Stimulated activated CD8-positive, alpha-beta memory T cell treated with anti-CD3 and anti-CD28 coated beads, Interleukin-4, amount 100 ng/mL, for 24 hours (primary cell): ENCODE data around the gene DGKI.

Experiments
- DNase-seq: peaks from one replicate; pipeline ENCODE4 v3.0.0-alpha.2; 2020; ENCODE audit warnings: low read depth

The DGKI gene

DNA sequence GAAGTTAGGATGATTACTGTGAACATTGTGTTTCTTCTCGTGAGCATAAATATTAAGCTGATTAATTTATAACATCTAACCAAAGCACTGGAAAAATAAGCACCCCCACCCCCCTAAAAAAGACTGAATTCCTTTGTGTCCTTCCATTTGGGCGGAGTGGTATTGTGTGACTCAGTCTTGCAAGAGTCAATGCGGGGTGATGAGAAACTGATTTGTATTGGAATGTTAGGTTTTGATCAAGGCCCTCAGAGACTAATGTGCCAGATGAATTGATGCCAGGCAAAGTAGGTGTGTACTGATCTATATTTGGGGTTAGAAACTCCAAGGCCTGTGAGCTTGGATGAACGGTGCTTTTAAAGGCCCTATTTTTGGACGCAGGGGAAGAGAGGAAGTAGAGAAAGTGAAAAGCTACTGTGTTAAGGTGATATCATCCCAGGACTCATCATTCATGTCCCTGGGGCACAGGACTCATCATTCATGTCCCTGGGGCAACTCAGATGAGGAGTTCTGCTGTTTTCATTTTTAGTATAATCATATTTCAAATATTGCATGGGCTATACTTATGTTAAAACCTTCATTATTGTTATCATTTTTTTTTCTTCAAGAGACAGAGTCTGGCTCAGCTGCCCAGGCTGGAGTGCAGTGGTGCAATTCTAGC is 442.0 kb downstream of the DGKI start:
- DNase-seq: no peak

DNA sequence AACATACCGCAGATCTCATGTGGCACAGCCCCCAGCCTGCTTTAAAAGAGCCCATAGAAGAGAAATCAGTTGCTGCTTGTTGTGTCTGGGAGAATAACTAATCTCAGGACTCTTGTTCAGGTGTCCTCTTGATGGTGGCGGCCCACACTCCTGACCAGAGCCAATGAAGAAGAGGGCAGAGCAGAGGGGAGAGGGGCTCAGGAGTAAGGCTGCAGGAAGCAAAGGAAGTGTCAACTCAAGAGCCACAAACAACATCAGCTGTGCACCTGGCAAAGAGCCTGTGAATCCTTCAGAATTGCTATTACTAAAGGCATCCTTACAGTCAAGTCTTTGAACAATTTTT is 443.4 kb downstream of the DGKI start:
- DNase-seq: no peak

GRCh38 chr7:137402536-137403352 is 444.0 kb downstream of the DGKI start:
- no peak for DNase-seq

GRCh38 chr7:137399827-137400823 is 446.6 kb downstream of the DGKI start:
- DNase-seq: no peak

- DNase-seq: no peak
Observed at GRCh38 chr7:137396051-137396450, 450.7 kb downstream of the DGKI start.

GRCh38 chr7:137395420-137395819 is 451.4 kb downstream of the DGKI start:
- no peak for DNase-seq

GRCh38 chr7:137393570-137393969 is 453.2 kb downstream of the DGKI start:
- DNase-seq: no peak

DNA sequence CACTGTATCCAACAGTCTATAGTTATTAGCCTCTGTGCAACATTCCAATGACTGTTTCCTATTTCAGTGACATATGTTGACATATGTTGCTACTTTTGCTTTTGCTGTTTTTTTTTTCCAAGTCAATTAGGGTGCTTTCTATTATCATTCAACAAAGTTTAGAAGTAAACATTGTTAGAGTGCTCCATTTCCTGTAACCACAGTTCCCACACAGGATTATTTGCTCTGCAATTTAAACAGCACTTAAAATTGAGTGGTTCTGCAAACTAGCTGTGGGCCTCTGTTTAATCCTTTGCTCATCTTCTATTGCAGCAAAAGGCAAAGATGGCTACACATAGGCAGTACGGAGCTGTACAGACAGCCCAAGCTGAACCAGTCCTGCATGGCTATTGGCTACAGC is 456.7 kb downstream of the DGKI start:
- no peak for DNase-seq

GRCh38 chr7:137388916-137389315 is 457.9 kb downstream of the DGKI start:
- no peak for DNase-seq

- DNase-seq: no peak
Observed at GRCh38 chr7:137386966-137387365, 459.8 kb downstream of the DGKI start.

- DNase-seq: no peak
Observed at GRCh38 chr7:137381045-137381444, 465.7 kb downstream of the DGKI start.

- no peak for DNase-seq
Observed at GRCh38 chr7:137373507-137373906, 473.3 kb downstream of the DGKI start.

DNA sequence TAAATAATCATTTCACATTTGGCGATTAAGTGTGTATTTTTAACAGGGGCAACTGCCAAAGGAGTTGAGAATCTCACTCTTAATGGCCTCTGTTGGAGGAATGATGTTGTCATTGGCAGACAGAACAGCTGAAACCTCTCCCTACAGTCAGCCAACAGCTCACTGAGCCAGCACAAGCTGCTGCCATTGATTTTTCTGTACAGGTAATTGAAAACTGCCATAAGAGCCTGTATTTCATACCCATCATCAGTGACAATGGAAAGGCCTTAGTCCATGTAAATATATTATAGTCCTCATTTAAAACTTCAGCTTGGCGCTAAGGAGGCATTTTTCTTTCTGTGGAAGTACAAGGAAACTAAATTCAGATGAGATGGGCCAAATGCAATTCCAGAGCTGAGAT is 475.2 kb downstream of the DGKI start:
- no peak for DNase-seq

DNA sequence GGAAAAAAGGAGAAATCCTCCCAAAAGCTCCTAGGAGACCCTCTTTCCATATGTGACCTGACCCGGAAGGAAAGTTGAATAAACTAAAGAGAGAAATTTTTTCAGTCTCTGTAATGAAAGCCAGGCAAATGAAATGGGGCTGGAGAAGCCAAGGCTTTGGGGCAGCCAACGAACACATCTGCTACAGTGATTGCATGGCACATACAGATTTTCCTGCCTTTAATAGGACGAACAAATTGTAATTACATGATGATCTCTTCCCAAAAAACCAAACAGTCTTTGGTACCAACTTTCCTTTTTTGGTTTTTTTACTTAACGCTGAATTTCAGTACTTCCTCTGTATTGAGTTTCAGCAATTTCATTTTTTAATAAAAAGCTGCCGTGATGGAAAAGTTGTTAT is 479.8 kb downstream of the DGKI start:
- no peak for DNase-seq

GRCh38 chr7:137363683-137364082 is 483.1 kb downstream of the DGKI start:
- DNase-seq: no peak

DNA sequence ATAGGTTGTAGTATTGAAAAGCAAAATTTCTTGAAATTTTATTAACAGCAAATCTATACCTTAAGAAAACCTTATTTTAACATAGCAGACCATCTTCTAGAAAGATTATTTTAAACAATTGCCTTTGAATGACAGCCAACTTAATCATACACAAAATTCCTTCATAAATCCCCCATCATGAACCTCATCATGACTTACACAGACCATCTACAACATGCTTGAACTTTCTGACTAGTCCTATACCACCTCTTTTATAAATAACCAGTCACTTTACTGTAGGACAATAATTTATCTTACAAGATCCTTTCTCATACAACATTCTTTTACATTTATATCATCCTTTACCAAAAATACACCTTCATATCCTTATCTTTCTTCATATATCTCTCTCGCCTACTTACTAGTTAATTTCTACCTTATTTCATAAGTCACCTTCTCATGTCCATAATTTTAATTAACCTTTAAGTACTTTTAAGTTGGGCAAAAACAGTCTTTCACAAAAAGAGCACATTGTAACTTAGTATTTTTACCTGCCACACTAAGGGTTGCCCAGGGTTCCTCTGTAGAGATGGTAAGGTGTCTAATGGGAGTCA is 486.6 kb downstream of the DGKI start:
- no peak for DNase-seq

DNA sequence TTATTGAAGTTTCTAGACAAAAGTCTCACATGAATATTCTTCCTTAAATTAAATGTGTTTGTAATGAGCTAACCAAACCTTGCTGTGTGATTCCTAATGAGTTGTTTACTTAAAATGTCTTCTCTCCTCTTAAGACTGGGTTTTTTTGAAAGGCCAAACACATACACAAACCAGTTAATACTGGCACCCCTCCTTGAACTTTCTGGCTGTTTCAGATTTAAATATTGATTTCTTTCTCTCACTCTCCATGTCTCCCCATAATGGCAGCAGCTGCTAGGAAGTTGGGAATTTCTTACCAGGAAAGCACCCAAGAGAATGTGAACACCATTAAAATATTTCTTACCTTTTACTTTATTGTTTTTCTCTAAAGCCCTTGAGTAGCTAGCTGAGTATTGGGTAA is 491.8 kb downstream of the DGKI start:
- no peak for DNase-seq

- DNase-seq: no peak
Observed at GRCh38 chr7:137354396-137354795, 492.4 kb downstream of the DGKI start.

DNA sequence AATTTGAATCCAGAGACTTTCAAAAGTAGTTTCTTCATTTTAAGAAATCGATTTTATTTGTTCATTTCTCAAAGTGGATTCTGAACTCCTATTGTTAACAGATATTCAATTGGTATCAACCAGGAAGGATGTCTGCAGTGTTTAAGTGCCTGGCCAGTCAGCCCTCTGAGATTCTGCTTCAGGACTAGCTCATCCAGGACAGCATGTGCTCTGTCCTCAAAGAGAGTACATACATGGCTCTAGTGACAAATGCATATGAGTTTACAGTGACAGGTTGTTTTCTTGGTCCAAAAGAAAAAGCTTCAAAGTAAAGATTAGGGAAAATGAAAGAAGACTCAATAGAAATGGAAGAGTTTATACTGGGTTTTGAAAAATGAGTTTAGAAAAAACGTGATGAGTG is 494.8 kb downstream of the DGKI start:
- DNase-seq: no peak

DNA sequence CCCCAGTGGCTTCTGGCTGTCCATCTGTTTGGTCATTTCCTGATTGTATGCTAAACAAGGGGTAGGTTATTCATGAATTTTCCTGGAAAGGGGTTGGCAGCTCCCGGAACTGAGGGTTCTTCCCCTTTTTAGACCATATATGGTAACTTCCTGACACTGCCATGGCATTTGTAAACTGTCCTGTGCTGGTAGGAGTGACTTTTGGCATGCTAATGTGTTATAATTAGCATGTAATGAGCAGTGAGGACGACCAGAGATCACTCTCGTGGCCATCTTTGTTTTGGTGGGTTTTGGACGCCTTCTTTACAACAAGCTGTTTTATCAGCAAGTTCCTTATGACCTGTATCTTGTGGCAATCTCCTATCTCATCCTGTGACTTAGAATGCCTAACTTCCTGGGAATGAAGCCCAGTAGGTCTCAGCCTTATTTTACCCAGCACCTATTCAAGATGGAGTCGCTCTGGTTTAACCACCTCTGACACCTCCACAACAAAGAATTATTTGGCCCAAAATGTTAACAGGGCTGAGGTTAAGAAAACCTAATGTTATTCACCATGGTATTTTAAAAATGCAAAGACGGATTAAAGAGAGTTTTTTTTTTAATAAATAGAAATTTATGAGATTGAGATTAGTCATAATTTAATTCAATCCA is 500.9 kb downstream of the DGKI start:
- no peak for DNase-seq

DNA sequence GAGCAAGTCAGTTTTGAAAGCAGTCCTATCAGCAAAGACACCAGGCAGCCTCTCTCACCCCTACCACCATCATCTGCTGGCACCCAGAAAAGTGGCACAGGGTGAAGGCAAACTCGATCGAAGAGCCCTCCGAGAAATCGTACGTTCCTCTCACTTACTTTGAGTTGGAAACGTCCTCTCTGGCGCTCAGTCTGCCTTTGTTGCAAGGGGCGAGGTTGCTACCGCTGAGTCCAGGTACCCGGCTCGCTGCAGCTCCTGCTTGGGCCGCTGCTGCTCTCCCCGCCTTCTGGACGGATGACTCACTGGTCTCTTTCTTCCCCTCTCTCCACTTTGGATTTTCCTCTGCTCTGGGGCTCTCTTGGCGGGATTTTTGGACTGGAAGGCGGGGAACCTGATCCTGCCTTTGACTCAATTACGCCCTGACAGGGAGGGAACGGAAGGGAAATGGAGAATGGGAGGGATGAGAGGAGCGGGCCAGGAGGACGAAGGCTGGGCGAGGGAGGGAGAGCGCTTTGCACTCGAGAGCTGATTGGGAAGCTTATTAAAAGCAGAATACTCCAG is 503.4 kb downstream of the DGKI start, which contains the start of gene PTN:
PTN (minus strand) TSS at position 453 of the 561 bp plus-strand sequence. CDS start 88,760 bp downstream, outside the sequence.
- no peak for DNase-seq
